Cerebellar cortex (tissue), 1 donor: ENCODE measurements around the gene PHF2.

Experiments
- DNase-seq: peaks from one replicate; pipeline ENCODE4 v3.0.0-alpha.2; 2015; ENCODE audit warnings: low spot score

The PHF2 gene

DNA sequence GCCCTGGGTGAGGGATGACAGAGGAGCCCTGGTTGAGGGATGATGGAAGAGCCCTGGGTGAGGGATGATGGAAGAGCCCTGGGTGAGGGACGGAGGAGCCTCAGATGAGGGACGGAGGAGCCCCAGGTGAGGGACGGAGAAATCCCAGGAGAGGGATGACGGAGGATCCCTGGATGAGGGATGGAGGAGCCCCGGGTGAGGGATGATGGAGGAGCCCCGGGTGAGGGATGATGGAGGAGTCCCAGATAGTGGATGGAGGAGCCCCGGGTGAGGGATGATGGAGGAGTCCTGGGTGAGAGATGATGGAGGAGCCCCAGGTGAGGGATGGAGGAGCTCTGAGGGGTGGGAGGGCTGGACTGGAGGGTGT is 10.9 kb downstream of the PHF2 start:
- no peak for DNase-seq

DNA sequence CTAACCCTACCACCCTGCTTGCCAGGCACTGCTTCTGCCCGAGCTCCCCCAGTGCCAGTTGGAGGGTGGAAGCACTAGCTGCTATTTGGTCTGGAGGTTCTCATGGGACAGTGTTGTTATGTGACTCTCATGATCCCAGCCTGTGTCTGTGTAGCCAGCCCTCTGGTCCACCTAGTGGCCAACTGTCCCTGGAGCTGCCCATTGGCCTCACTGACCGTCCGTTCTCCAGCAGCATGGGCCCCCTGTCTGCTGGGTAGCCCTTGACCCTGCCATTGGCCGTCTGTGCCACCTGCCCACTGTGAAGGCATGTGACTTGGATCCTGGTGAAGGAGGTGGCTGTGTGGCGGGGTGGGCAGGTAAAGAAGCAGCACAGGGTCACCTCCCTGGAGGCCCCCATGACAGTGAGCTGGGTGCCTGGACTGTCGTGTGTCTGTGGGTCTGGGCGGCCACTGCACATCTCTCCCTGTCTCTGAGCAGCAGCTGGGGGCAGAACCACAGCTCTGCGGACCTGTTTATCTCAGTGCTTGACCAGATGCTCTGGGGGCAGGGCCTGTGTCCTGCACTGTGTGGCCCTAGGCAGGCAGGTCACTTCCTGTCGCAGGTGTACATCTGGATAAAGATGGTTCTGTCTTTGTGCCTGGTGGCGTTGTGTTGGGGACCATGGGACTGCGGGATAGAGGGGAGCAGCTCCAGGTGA is 11.4 kb downstream of the PHF2 start:
- peak; percentile 30 for DNase-seq

DNA sequence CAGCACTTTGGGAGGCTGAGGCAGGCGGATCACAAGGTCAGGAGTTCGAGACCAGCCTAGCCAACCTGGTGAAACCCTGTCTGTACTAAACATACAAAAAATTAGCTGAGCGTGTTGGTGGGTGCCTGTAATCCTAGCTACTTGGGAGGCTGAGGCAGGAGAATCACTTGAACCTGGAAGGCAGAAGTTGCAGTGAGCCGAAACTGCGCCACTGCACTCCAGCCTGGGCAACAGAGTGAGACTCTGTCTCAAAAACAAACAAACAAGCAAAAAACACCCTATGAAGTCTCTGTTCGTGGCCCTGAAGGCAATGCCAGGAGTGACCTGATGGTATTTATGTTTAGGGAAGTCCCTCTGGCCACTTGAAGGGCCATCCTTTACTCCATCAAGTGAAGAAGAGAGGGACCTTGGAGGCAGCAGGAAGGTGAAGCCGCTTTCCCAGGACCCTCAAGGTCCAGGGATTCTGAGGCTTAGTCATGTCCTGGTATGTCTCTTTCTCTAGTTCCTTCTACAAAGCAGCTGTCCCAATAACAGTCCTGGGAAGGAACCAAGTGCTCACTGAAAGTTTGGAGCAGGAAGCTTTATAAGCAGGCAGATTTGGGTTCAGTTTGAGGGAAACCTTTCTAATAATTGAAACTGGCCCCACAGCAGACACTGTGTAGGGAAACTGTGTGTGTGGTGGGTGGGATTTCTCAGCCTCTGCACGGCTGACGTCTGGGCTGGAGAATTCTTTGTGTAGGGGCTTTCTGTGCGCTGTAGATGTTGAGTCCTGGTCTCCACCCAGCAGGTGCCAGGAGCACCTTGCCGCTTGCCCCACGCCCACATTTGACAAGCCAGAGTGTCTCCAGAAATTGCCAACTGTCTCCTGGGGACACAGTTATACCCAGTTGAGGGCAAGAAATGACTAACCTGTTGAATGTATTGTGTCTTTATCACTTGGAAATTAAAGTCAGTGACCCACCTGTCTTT is 12.5 kb downstream of the PHF2 start:
- no peak for DNase-seq

DNA sequence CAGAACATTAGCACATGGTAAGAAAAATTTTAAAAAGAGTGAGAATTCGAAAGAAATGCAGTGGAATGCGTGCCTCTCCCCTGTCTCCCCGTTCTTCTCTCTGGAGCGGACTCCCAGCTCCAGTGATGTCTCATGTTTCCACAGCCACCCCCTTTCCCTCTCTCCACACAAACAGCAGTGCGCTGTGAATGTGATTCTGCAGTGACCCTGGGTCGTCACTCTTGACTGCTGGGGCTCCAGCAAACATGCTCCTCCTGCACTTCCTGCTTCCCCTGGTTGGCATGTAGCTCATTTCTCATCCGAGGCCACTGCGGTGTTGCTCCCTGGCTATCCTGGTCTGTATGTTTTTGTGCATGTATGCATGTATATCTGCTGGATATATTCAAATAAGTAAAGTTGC is 13.3 kb downstream of the PHF2 start:
- no peak for DNase-seq

DNA sequence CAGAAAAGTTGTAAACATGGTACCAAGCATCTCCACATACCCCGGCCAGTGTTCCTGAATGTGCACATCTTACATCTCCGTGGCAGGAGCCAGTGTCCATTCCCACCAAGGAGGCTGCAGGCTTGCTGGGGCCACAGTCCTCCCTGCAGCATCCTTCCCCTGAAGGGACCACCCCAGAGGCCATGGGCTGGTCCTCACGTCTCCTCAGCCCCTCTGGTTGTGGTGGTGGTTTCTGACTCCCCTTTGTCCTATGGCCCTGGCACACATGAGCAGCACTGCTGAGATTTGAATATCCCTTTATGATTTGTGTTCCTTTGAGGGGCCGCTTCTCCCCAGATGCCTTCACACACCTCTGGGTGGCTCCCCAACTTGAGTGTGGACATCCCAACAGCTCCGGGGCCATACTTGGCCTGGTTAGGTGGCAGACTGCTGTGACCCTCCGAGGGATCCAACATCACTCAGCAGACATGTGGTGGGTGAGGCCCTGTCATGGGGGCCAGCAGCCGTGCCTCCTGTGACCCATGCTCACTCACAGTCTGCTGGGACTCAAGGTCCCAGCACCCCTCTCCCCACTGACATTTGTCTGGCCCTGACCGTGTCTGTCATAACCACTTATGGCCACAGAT is 14.3 kb downstream of the PHF2 start:
- no peak for DNase-seq

DNA sequence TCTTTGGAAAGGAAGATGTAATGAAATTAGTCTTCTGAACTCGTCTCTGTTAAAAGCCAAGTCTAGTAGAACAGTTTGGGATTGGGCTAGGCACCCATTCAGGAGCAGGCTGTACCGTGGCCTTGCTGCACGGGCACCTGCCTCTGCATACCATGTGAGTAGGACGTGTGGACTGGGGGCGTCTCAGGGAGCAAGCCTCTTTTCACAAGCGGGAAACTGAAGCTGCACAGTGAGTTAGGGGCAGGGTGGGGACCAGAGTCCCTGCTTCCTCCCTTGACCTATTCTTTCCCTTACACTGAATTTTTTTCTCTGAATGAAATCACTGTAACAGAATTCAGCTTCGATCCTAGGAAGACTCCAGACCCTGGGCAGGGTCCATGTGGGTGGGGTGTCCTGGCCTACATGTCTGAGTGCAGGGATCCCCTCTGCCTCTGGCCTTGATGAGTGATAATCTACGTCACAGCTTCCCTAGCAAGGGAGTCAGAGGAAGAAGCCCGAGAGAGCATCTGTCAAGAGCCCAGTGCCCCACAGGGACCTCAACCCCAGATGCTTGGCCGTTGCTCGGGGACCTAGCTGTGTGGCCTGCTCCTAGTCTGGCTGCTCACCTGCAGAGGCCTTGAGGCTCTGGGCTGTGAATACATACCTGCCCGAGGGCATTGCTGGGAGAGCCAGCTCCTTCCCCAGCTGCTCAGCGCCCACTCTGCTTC is 15.1 kb downstream of the PHF2 start:
- no peak for DNase-seq

DNA sequence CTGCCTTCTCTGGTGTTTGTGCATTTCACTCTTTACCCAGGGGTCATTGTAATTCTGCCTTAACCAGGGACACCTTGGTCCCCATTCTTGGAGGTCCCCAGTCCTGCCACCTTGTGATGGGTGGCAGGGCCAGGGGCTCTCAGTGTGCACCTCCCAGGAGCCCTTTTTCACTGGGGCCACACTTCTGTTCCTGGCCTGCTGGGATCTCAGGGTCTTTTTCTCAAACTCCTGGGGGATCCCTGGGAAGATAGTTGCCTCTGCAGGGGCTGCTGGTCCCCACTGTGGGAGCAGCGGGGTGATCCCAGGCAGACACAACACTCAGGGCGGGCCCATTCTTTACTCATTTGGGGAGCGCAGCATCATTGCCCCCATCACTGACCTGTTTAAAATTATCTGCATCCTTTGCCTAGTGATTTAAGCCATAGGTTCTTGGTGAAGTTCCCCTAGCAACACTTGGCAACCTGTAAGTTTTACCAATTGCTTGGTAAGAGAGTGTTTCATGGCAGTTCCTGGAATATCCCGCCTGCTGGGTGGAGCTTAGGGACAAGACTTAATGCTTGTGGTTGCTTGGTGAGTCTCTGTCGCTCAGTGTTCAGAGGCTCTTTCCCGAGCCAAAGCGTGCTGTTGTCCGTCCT is 15.7 kb downstream of the PHF2 start:
- DNase-seq = peak; percentile 48

DNA sequence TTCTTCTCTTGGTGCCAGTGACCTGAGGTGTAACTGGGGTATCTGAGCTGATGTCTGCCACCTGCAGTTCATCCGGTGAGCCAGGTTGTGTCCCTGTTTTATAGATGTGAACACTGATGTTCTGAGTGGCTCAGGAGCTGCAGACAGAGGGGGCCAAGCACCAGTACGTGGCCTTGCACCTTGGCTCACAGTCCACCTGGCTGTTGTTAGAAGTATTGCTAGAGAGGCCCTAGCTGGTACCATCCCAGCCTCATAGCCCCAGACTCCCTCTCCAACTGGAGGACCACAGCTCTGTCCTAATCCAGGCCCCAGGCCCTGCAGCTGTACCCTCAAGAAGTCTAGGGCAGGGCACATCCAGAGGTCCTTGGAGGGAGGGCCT is 16.2 kb downstream of the PHF2 start:
- no peak for DNase-seq

DNA sequence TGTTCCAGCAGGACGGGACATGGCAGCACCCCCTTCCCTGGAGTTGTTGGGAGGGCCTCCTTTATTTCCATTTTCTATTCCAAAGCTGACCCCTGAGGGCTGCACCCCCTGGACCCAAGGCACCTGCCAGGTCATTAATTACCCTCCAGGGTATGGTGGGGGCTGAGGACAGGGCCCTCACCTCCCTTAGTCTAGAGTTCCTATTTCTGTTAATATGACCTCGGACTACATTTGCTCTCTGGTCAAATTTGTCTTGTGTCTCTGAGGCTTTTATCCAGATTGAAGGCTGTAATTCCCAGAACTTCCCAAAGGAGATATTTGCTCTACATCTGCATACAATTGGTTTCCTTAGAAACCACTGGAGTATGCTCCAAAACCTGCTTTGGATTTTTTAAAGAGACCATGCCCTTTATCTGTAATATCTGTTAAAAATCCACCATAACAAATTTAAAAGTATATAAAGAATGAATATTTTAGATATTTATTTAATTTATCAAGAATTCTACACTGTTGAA is 16.8 kb downstream of the PHF2 start:
- DNase-seq = no peak

DNA sequence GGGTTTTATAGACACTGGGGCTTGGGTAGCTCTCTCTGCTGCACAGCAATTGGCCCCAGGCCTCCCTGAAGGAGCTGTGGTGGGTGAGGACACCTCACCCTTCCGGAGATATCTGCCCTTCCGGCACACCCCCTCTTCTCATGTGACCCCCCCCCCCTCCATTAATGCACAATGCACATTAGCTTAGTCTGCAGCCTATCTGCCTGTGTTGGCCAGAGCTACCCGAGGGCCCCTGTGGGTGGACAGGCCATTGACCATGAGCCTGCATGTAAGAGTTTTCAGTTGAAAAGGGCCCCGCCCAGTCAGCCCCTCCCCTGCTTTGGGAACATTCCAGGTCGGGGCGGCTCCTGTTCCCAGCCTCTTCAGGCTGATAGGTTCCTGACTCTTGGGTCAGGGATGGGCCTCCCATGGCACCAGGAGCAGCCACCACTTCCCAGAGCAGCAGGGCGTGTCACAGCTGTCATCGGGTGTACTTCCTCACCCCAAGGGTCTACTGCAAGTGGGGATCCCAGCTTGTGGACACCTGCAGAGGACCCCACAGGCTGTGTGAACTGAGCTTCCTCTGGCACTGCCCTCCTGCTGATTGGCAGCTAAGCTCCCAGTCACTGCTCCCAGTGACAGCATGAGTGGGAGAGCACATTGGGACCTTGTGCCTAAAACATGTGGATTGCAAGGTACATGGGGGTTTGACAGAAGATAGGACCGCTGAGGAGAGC is 17.8 kb downstream of the PHF2 start:
- no peak for DNase-seq

DNA sequence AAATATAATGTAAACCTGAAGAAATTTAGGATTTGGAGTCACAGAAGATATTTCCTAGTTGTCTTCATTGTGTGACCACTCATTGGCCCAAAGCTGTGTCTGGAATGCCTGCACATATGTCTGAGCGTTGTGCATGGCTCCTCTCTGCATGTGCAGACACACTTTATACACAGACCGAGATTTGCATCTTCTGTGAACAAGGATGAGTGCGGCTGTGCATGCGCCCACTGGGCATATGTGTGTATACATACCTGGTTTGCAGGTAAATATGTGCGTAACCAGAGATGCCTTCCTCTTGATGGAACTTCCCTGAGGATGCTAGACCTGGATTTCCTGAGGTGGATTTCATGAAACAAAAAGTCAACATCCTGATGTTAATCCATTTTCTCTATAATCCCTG is 19.1 kb downstream of the PHF2 start:
- DNase-seq = no peak

DNA sequence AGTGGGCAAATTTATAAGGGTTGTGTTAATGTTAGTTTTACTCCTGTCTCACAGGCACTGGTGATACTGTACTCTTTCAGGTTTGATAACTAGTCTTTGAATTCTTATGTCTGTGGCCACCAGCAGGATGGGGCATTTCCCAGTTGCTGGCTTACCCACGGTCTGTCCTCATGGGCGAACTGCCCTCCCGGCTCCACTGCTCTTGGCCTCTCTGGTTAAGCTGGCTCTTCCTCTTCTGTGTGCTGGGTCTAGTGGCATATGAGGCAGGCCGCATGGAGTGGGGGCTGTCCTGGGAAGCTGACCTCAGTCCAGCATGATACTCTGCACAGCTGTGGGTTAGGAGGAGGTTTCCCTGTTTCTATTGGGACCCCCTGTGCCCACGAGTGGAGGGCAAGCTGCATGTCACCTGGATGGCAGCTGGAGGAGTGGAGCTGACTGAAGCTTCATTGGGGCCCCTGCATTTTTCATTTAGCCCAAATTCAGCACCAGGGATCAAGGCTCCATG is 19.5 kb downstream of the PHF2 start:
- no peak for DNase-seq

DNA sequence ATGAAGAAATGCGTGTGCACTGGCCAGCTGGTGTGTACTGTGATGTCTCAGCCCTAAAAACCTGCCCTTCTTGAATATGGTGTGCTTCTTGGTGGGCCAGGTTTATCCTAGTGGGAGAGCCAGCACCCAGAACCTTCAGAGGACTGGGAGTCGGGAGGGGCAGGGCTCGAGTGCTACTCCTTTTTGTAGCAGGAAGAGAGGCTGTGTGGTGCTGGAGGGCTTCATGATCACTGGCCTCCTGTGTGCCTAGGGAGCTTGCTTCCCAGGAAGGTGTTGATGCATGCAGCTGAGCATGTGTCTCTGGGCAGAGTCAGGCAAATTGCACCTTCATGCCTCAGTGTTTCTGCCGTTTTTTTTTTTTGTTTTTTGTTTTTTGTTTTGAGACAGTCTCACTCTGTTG is 20.0 kb downstream of the PHF2 start:
- DNase-seq = no peak

DNA sequence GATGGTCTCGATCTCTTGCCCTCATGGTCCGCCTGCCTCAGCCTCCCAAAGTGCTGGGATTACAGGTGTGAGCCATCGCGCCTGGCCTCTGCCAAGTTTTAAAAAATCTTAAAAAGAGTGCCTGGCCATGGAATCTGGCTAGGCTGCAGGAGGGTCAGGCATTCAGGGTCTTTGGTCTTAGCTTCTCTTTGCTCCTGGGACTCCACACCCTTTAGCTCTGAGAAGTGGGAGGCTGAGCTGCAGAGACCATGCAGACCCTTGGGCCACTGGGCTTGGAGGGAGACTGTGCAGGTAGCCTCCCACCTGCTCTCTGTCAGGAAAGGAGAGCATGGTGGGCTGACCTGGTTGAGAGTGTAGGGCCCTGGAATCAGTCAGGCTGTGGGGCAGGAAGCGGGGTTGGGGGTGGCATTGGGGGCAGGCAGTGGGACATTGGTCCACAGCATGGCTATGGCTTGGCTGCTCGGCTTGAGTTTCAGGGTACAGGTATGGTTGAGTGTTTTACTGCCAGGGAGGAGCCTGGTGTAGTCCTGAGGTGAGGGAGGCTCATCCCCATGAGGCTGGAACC is 20.8 kb downstream of the PHF2 start:
- DNase-seq = no peak

DNA sequence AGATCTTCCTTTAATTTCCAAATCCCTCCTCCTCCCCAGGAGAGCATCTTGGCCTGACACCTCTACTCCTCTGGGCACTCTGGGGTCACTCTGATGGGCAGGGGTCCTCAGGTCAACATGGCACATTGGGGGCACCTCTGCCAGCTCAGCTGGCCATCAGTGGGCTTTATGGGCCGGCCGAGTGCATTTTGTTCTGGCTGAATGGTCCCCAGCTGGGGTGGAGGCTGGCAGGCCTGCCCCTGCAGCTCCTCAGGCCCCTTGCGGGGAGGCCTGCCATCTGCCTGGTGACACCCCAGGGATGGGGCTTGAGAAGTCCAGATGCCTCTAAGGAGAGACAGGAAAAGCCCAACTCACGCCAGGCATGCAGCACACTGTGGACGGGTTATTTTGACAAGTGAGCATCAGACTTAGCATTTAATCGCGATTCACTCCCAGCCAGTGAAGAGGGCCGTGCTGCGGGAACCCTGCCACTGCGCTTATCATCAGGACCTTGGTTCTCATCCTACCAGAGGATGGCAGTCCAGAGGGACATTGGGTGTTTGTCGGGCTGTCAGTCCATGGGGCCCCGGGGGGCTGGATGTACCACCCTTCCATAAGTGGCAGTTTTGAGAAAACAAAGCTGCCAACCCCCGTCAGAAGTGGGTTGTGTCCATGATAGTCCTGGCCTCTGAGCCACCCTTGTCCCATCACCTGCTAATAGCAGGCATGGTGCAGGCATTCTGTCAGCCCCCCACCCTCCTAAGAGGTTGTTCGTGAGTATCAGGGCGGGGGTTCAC is 21.7 kb downstream of the PHF2 start:
- peak; percentile 55 for DNase-seq

DNA sequence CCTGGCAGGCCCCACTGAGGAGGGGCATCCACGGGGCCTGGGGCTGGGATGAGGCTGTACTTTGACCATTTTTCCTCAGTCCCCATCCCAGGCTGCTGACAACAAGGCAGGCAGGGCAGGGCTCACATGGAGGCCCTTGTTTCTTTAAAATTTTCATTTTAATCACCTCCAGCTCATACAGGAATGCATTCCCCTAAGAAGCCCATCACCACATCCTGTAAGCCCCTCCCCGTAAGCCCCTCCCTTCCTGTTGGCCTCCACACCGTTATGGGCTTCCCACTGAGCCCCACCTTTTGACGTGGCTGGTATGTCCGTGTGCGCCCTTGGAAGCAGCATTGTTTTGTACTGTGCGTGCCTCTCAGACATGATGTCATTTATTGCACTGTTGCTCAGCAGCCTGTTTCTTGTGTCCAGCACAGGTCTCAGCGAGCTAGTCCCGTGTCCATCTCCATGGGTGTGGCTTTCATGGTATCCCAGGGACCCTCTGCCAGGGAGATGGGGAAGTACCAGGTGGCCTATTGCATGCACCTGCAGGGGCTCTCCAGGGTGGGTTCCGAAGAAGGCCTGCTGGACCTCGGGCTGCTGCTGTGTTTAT is 22.4 kb downstream of the PHF2 start:
- DNase-seq = peak; percentile 60

DNA sequence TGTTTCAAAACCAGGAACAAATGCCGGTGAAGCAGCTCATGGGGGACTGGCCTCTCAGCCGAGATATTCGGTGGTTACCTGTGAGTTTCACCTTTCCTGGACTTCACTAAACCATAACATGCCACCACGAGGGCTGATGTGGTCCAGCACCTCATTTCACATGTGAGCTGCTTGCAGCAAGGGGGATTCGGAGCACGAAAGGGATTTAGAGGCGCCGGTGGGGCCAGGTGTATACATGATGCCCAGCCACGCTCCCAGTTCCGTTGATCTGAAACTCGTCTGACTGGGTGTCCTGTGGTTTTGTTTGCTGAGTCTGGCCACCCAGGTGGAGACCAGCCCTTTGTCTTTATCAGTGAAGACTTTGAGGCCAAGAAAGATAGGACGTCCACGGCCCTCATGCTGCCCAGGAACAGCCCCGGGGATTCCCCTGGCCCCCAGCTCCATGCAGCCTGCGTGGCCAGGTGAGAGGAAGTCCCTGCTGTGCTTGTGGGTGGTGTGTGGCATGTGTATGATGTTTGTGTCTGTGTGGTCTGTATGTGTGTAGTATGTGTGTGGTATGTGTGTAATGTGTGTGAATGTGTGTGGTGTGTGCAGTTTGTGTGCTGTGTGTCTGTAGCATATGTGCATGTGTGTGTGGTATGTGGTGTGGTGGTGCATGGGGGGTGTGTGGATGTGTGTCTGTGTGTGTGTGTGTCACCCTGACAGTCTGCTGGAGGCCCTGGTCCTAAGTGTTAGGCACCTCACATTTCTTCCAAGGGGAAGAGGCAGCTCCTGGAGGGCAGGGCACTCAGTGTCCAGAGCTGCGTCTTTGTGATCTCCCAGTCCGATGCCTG is 23.4 kb downstream of the PHF2 start:
- peak; percentile 31 for DNase-seq

DNA sequence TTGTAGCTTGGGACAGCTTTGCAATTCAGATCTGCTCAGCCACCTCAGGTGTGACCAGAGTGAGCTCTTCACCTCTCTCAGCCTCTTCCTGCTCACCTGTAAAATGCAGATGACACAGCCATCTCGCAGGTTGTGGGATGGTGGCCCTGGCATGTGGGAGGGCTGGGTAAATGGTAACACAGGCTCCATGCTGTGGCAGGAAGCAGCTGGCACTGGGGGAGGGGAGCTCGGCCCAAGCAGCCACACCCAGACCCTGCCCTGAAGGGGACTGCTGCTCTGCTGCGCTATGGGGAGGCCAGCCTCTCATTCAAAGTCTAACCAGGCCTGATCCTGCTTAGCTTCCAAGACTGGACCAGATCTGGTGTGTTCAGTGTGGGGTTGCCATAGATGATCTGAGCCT is 24.1 kb downstream of the PHF2 start:
- no peak for DNase-seq
